ENCODE measurements around the gene RPUSD4.

DNA sequence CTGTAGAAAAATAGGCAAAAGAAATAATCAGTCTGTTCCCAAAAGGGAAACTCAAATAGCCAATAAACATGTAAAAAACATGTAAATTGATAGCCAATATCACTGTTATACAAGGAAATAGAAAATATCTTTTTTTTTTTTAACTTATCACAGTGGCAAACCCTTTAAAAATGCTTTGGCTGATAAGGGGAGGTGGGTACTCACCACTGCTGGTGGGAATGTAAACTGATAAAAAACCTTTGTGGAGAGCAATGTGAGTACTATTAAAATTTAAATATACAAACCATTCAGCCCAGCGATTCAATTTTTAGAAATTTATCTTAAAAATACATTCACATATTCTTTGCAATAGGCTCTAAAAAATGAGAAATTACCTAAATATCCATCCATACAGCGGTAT, 3.6 kb downstream of the RPUSD4 start:
- TF ChIP-seq EZH2 (IDR thresholded peaks at IDR 0.05; ENCODE audit: insufficient read depth, poor library complexity, severe bottlenecking) (no peak), EZH2phosphoT487 (IDR thresholded peaks at IDR 0.05; ENCODE audit: insufficient read depth, low read depth) (no peak)
